C4-2B (cell line): ENCODE data around the gene LLGL1.

Experiments
- CTCF ChIP-seq: fragments of 450-650 bp; conservative IDR thresholded peaks from 2 replicates; pipeline ENCODE4 v1.5.1; 2017; ENCODE audit warnings: mild to moderate bottlenecking
- ZFX ChIP-seq: fragments of 450-650 bp; IDR thresholded peaks from 2 replicates; pipeline ENCODE4 v1.6.1; 2017

GRCh38 chr17:18230288-18231141 lies 5.1 kb downstream of the LLGL1 start:
- TF ChIP-seq CTCF (no peak), ZFX (no peak)
